VCaP (cell line): ENCODE data around the gene PPM1G.
"Not testable (repeated sequence)": the region's sequence is repeated elsewhere in the genome, so short reads cannot be mapped to it uniquely, and the experiment has no call there.

Experiments used
- H3K27ac ChIP-seq: fragments of 450-650 bp; 2 replicates; pipeline ENCODE4 v1.5.1; 2017
- TF ChIP-seq, protein P1 (sequence below): fragments of 450-650 bp; conservative IDR thresholded peaks from 2 replicates; pipeline ENCODE4 v1.5.1; 2017; ENCODE audit warnings: mild to moderate bottlenecking, moderate library complexity

Gene PPM1G

DNA sequence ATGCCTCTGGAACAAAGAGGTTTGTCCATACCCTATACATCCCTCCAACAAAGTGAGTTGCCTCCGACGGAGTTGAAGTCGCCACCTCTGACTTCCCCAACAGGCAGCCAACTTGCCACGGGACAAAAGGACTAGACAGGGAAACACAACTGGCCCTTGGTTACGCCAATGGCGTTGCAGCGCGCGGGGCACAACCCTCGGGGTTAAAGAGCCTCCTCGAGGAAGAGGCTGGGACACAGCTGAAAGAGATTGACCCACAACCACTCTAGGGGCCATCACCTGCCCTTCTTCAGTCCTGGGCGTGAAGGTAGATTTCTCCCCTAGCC lies 53.4 kb downstream of the PPM1G start:
- TF ChIP-seq, protein P1, sequence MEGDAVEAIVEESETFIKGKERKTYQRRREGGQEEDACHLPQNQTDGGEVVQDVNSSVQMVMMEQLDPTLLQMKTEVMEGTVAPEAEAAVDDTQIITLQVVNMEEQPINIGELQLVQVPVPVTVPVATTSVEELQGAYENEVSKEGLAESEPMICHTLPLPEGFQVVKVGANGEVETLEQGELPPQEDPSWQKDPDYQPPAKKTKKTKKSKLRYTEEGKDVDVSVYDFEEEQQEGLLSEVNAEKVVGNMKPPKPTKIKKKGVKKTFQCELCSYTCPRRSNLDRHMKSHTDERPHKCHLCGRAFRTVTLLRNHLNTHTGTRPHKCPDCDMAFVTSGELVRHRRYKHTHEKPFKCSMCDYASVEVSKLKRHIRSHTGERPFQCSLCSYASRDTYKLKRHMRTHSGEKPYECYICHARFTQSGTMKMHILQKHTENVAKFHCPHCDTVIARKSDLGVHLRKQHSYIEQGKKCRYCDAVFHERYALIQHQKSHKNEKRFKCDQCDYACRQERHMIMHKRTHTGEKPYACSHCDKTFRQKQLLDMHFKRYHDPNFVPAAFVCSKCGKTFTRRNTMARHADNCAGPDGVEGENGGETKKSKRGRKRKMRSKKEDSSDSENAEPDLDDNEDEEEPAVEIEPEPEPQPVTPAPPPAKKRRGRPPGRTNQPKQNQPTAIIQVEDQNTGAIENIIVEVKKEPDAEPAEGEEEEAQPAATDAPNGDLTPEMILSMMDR, result no peak
- H3K27ac ChIP-seq, result peak overlapping the region; percentile 95

DNA sequence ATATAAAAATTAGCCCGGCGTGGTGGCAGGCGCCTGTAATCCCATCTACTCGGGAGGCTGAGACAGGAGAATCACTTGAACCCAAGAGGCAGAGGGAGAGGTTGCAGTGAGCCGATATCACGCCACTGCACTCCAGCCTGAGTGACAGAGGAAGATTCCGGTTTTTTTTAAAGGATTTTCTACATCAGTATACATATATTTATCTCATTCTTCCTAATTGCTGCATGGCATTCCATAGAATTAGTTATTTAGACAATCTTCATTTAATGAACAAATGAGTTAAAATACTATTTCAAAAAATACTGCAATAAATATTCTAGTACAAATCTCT lies 54.8 kb downstream of the PPM1G start:
- TF ChIP-seq, protein P1, result no peak
- no peak overlapping the region for H3K27ac ChIP-seq

DNA sequence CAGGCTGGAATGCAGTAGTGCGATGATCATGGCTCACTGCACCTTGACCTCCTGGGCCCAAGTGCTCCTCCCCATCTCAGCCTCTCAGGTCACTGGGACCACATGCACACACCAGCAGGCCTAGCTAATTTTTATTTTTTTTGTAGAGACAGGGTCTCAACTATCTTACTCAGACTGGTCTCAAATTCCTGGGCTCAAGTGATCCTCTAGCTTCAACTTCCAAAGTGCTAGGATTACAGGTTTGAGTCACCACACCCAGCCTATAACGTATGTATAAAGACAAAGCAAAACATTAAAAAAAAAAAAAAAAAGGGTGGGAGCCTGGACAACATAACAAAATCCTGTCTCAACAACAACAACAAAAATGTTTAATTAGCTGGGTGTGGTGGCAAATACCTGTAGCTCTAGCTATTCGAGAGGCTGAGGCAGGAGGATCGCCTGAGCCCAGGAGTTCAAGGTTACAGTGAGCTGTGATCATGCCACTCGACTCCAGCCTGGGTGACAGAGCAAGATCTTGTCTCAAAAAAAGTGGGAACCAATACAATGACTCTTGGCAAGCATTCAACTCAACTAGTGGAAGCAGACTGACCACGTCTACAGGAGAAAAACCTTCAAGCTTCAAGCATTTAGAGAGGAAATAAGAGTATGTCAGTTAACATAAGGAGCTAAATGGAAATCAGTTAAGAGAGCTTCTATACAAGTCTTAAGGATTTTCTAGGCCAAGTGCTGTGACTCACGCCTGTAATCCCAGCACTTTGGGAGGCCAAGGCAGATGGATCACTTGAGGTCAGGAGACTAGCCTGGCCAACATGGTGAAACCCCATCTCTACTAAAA lies 55.4 kb downstream of the PPM1G start:
- H3K27ac ChIP-seq, result no peak overlapping the region
- TF ChIP-seq, protein P1, result no peak

DNA sequence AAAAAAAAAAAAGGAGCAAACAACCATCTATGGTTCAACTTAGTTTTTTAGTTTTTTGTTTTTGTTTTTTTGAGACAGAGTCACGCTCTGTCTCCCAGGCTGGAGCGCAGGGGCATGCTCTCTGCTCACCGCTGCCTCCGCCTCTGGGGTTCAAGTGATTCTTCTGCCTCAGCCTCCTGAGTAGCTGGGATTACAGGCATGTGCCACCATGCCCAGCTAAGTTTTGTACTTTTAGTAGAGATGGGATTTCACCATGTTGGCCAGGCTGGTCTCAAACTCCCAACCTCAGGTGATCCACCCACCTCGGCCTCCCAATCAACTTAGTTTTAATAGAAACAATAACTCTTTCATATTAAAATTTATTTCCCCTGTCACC lies 56.0 kb downstream of the PPM1G start:
- H3K27ac ChIP-seq, result not testable (repeated sequence)

DNA sequence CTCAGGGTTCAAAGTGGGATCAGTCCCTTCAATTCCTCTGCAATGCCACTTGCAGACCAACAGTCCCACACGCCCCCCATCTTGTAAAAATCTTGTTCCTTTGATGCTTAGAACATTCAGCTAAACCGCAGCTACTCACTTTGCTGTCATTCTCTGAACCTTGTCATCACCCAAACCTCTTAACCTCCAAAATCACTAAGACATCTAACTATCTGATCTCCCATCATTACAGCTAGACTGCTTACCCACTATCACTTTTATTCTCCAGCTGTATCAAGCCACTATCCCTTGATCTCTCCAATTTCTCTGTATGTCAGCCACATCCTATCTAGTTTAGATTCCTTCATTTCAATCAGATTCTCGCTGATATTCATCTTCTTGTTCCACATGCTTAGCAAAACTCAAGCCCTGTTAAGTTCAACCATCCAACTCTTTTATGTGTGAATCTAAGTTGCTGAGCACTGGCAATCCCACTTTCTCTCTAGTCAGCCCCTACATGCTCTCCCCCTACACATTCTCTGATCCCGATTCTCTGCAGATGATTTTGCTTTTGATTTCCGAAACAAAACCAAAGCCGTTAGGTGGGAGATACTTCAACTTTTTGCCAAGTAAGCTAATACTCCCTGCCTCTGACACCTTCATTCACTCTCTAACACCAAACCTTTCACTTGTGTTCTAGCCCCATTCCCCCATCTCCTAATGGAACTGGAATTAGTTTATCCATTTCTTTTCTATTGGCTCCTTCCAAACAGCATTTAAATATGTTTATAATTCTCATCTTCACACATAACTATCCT lies 57.4 kb downstream of the PPM1G start:
- TF ChIP-seq, protein P1, result no peak
- no peak overlapping the region for H3K27ac ChIP-seq

DNA sequence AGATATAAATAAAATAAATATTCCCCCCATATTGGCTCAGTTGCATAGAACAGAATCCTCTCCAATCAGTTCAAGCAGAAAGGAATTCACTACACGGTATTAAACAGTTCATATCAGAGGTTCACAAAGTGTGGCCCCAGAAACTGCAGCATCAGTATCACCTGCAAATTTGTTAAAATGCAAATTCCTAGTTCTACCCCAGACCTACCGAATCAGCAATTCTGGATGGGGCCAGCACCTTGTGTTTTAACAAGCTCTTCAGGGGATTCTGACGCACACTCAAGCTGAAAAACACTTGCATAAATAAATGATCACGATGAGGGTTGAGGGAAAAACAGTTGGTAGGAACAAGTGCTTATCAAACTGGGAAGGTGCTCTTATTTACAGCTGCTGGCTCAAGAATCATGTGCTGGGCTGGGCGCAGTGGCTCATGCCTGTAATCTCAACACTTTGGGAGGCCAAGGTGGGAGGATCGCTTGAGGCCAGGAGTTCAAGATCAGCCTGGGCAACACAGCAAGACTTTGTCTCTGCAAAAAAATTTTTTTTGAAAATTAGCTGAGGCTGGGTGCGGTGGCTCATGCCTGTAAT lies 59.2 kb downstream of the PPM1G start:
- no peak overlapping the region for H3K27ac ChIP-seq
- TF ChIP-seq, protein P1, result no peak

DNA sequence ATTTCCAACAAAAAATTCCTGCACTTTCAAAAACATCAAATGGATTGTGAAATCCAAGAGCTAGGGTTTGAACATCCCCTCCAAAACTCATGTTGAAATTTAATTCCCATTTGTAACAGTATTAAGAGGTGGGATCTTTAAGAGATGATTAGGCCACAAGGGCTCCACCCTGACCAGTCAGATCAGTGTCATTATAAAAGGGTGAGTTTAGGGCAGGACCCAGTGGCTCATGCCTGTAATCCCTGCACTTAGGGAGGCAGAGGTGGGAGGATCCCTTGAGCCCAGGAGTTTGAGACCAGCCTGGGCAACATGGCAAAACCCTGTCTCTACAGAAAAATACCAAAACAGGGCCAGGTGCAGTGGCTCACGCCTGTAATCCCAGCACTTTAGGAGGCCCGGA lies 61.8 kb downstream of the PPM1G start:
- H3K27ac ChIP-seq, result no peak overlapping the region
- TF ChIP-seq, protein P1, result no peak

DNA sequence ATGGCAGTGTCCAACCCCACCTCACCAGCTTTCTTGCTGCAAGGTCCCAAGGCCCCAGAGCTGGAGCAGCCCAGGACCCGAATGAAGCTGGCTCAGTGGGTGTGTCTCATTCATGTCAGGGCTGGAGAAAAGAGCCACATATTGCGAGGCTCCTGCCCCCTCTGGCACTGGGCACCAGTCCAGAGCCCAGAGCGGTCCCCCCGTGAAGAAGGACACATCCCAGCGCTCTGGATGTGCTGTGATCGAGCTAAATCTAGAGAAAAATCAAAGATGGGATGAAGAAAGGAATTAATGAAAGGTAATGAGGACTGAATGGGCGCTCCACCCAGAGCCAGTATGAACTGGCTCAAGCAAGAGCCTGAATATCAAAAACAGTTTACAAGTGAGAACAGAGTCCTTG lies 73.2 kb downstream of the PPM1G start:
- no peak overlapping the region for H3K27ac ChIP-seq
- TF ChIP-seq, protein P1, result no peak
